ENCODE results near the gene LMAN1L. TPM values are rescaled to one million over a fixed set of nuclear protein-coding genes. Genes with fewer than 3 reads are reported as not detected.

Gene LMAN1L
- total RNA-seq, 2 experiments from 2014 or later, result 0.36 to 0.37 TPM

GRCh38 chr15:74800559-74801094, 12.0 kb upstream of the LMAN1L start:
- peaks cover 27% of the 10 kb centered on the region for H3K4me1 Mint-ChIP-seq
- no peaks in the 10 kb centered on the region for H3K9me3 Mint-ChIP-seq
- ATAC-seq (ENCODE audit: low read depth) (no peak), DNase-seq (no peak)
- POLR2A ChIA-PET, result interaction anchor here (20.1 kb wide), 1 partner anchor 22 kb away, joined by 709 read pairs; the partner anchor contains the start of gene CSK
- H3K36me3 Mint-ChIP-seq, result peaks cover 18% of the 10 kb centered on the region
- no peaks in the 10 kb centered on the region for H3K27me3 Mint-ChIP-seq
- no peak overlapping the region for H3K27ac Mint-ChIP-seq
- no peak overlapping the region for H3K4me3 Mint-ChIP-seq

GRCh38 chr15:74801311-74801997, 11.2 kb upstream of the LMAN1L start:
- Mint-ChIP-seq H3K27ac (no peak overlapping the region), H3K4me3 (no peak overlapping the region), H3K27me3 (no peaks in the 10 kb centered on the region), H3K36me3 (peaks cover 16% of the 10 kb centered on the region), H3K9me3 (no peaks in the 10 kb centered on the region), H3K4me1 (peaks cover 25% of the 10 kb centered on the region)
- POLR2A ChIA-PET, result interaction anchor here (20.1 kb wide), 1 partner anchor 23 kb away, joined by 709 read pairs; the partner anchor contains the start of gene CSK
- DNase-seq (no peak), ATAC-seq (ENCODE audit: low read depth) (no peak)

GRCh38 chr15:74802290-74802689, 10.3 kb upstream of the LMAN1L start:
- Mint-ChIP-seq H3K4me1 (peaks cover 26% of the 10 kb centered on the region), H3K27ac (no peak overlapping the region), H3K9me3 (no peaks in the 10 kb centered on the region), H3K27me3 (no peaks in the 10 kb centered on the region), H3K36me3 (peaks cover 17% of the 10 kb centered on the region), H3K4me3 (no peak overlapping the region)
- ATAC-seq (ENCODE audit: low read depth), result no peak
- POLR2A ChIA-PET, result interaction anchor here (20.1 kb wide), 1 partner anchor 23 kb away, joined by 709 read pairs; the partner anchor contains the start of gene CSK
- no peak for DNase-seq

GRCh38 chr15:74802862-74803447, 9.7 kb upstream of the LMAN1L start:
- Mint-ChIP-seq H3K9me3 (no peaks in the 10 kb centered on the region), H3K4me1 (peaks cover 24% of the 10 kb centered on the region), H3K4me3 (no peak overlapping the region), H3K27ac (no peak overlapping the region), H3K27me3 (no peaks in the 10 kb centered on the region), H3K36me3 (peaks cover 17% of the 10 kb centered on the region)
- POLR2A ChIA-PET, result interaction anchor here (1.0 to 20.1 kb wide), 2 partner anchors 9 to 24 kb away, joined by 4 to 709 read pairs; partner anchors contain the start of gene CSK
- DNase-seq (no peak), ATAC-seq (ENCODE audit: low read depth) (no peak)

GRCh38 chr15:74804935-74805334, 7.7 kb upstream of the LMAN1L start:
- Mint-ChIP-seq H3K27ac (peak overlapping the region; percentile 23), H3K4me1 (peaks cover 11% of the 10 kb centered on the region), H3K9me3 (no peaks in the 10 kb centered on the region), H3K36me3 (peaks cover 17% of the 10 kb centered on the region), H3K4me3 (no peak overlapping the region), H3K27me3 (no peaks in the 10 kb centered on the region)
- ATAC-seq (ENCODE audit: low read depth) (no peak), DNase-seq (no peak)
- POLR2A ChIA-PET, result interaction anchor here (1.2 to 2.2 kb wide), 5 partner anchors 11 to 34 kb away, joined by 3 to 8 read pairs (median 5); no protein-coding TSS in a partner anchor

GRCh38 chr15:74807282-74807681, 5.4 kb upstream of the LMAN1L start:
- no peak overlapping the region for H3K4me3 Mint-ChIP-seq
- H3K27ac Mint-ChIP-seq, result no peak overlapping the region
- no peaks in the 10 kb centered on the region for H3K9me3 Mint-ChIP-seq
- POLR2A ChIA-PET, result interaction anchor here (0.6 to 1.3 kb wide), 6 partner anchors 10 to 30 kb away, joined by 3 to 4 read pairs (median 3); no protein-coding TSS in a partner anchor
- no peaks in the 10 kb centered on the region for H3K27me3 Mint-ChIP-seq
- peaks cover 15% of the 10 kb centered on the region for H3K36me3 Mint-ChIP-seq
- ATAC-seq (ENCODE audit: low read depth) (no peak), DNase-seq (no peak)
- peaks cover 8% of the 10 kb centered on the region for H3K4me1 Mint-ChIP-seq

- no peak overlapping the region for H3K27ac Mint-ChIP-seq
- POLR2A ChIA-PET, result interaction anchor here (0.9 to 1.3 kb wide), 6 partner anchors 13 to 39 kb away, joined by 3 to 5 read pairs (median 3); no protein-coding TSS in a partner anchor
- DNase-seq, result no peak
- ATAC-seq (ENCODE audit: low read depth), result no peak
- H3K9me3 Mint-ChIP-seq, result no peaks in the 10 kb centered on the region
- peaks cover 2% of the 10 kb centered on the region for H3K27me3 Mint-ChIP-seq
- H3K36me3 Mint-ChIP-seq, result peaks cover 13% of the 10 kb centered on the region
- no peak overlapping the region for H3K4me3 Mint-ChIP-seq
- H3K4me1 Mint-ChIP-seq, result peaks cover 8% of the 10 kb centered on the region
Measured at GRCh38 chr15:74808078-74808839, 4.4 kb upstream of the LMAN1L start.

- ATAC-seq (ENCODE audit: low read depth) (no peak), DNase-seq (no peak)
- no peak overlapping the region for H3K4me3 Mint-ChIP-seq
- H3K4me1 Mint-ChIP-seq, result peaks cover 8% of the 10 kb centered on the region
- POLR2A ChIA-PET, result interaction anchor here (0.9 to 1.0 kb wide), 3 partner anchors 12 to 40 kb away, joined by 3 to 5 read pairs (median 3); no protein-coding TSS in a partner anchor
- no peak overlapping the region for H3K27ac Mint-ChIP-seq
- peaks cover 10% of the 10 kb centered on the region for H3K36me3 Mint-ChIP-seq
- H3K27me3 Mint-ChIP-seq, result peaks cover 5% of the 10 kb centered on the region
- no peaks in the 10 kb centered on the region for H3K9me3 Mint-ChIP-seq
Measured at GRCh38 chr15:74808840-74809229, 3.8 kb upstream of the LMAN1L start.

GRCh38 chr15:74809242-74809641, 3.4 kb upstream of the LMAN1L start:
- peak overlapping the region; percentile 45 for H3K27ac Mint-ChIP-seq
- H3K36me3 Mint-ChIP-seq, result peaks cover 6% of the 10 kb centered on the region
- H3K4me3 Mint-ChIP-seq, result no peak overlapping the region
- peaks cover 5% of the 10 kb centered on the region for H3K27me3 Mint-ChIP-seq
- ATAC-seq (ENCODE audit: low read depth) (no peak), DNase-seq (no peak)
- POLR2A ChIA-PET, result no interaction called here
- H3K4me1 Mint-ChIP-seq, result peaks cover 8% of the 10 kb centered on the region
- H3K9me3 Mint-ChIP-seq, result no peaks in the 10 kb centered on the region

GRCh38 chr15:74809956-74810355, 2.7 kb upstream of the LMAN1L start:
- ATAC-seq (ENCODE audit: low read depth) (no peak), DNase-seq (no peak)
- Mint-ChIP-seq H3K9me3 (no peaks in the 10 kb centered on the region), H3K36me3 (peaks cover 3% of the 10 kb centered on the region), H3K27me3 (peaks cover 5% of the 10 kb centered on the region), H3K4me3 (no peak overlapping the region), H3K4me1 (peaks cover 6% of the 10 kb centered on the region), H3K27ac (no peak overlapping the region)
- POLR2A ChIA-PET, result interaction anchor here (0.7 kb wide), 1 partner anchor 32 kb away, joined by 3 read pairs; no protein-coding TSS in a partner anchor

GRCh38 chr15:74815121-74815934, 2.7 kb downstream of the LMAN1L start:
- no peaks in the 10 kb centered on the region for H3K9me3 Mint-ChIP-seq
- H3K4me1 Mint-ChIP-seq, result peaks cover 7% of the 10 kb centered on the region
- POLR2A ChIA-PET, result no interaction called here
- no peak for ATAC-seq (ENCODE audit: low read depth)
- no peak overlapping the region for H3K27ac Mint-ChIP-seq
- H3K4me3 Mint-ChIP-seq, result no peak overlapping the region
- no peaks in the 10 kb centered on the region for H3K36me3 Mint-ChIP-seq
- H3K27me3 Mint-ChIP-seq, result peaks cover 5% of the 10 kb centered on the region
- no peak for DNase-seq

- DNase-seq (no peak), ATAC-seq (ENCODE audit: low read depth) (no peak)
- Mint-ChIP-seq H3K27me3 (peaks cover 5% of the 10 kb centered on the region), H3K4me3 (no peak overlapping the region), H3K27ac (no peak overlapping the region), H3K9me3 (no peaks in the 10 kb centered on the region), H3K36me3 (no peaks in the 10 kb centered on the region), H3K4me1 (peaks cover 7% of the 10 kb centered on the region)
- POLR2A ChIA-PET, result no interaction called here
Measured at GRCh38 chr15:74815961-74816360, 3.3 kb downstream of the LMAN1L start.
